ENCODE data around the gene PRSS58. TPM values are rescaled to one million over a fixed set of nuclear protein-coding genes. Genes with fewer than 3 reads are reported as not detected.

PRSS58 gene
- total RNA-seq, 4 donors from 2014 or later: not detected

Small RNAs within 50 kb of the gene (small RNA-seq; reads per million reads assigned to genes)
- gene TRBV1: not detected

Other genes starting within 250 kb of the PRSS58 start
- gene MGAM2, start 146.3 kb downstream of the PRSS58 start, total RNA-seq: not detected

Data from thyroid gland (tissue), 4 donors.